GM12801 (cell line): ENCODE results near the gene NUP98.

Experiments
- CTCF ChIP-seq: IDR thresholded peaks from one replicate; pipeline ENCODE4 v1.5.1; 2011; ENCODE audit warnings: control low read depth; ENCODE audit not compliant: insufficient read length; ENCODE audit errors: extremely low read depth

The NUP98 gene

DNA sequence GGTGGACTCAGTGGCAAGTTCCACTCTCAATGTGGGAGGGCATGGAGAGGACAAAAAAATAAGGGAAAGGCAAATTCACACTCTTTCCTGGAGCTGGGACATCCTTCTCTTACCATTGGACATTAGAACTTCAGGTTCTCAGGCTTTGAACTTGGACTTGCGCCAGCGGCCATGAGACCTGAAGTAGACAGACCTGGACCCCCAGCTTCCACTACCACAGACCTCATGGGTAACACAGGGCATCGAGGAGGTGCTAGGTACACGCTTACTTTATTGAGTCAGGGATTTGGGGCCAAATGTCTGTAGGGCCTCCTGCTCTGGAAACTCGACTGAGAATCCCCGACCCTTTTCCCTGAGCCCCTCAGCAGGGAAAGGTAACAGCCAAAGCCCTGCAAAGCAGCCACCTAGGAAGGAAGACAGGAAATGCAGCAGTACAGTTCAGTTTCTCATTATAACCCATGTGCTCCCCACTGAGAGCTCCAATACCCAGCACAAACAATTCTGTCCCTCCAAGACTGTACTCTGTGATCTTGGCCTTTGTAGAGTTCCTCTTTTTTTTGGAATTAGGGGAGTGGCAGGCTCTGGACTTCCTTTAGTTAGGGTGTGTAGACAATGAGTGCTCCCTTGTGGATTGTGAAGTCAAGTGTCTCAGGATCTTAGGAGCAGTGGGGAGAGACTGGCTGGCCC, 131.9 kb downstream of the NUP98 start:
- no peak for TF ChIP-seq CTCF

DNA sequence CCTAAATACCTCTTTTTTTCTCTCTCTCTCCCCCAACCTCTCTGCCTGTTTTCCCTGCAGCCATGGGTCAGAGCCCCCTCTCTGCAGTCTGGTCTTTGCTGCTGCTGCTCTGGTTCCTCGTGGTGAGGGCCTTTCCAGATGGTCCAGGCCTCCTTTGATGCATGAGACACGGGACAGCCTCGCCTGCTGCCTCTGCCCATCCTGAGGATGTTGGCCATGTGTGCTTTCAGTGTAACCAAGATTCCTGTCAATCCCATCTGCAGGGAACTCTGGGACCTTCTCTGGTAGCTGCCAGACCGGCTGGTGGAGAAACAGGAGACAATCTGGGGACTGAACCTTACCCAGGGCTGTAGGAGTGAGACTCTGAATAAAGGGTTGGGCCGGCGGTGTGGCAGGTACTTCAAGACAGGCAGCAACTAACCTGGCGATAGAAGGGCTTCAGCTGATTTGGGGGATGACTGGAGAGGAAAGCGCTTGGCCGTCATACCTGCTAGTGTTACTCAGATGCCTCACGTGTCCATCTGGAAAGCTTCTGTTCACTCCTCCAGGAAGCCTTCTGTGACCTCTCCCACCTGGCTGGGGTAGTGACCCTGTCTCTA, 133.2 kb downstream of the NUP98 start:
- TF ChIP-seq CTCF, result no peak

- no peak for TF ChIP-seq CTCF
These were observed 134.5 kb downstream of the NUP98 start for GRCh38 chr11:3662856-3663255.

- no peak for TF ChIP-seq CTCF
These were observed 136.4 kb downstream of the NUP98 start for GRCh38 chr11:3660960-3661359.

DNA sequence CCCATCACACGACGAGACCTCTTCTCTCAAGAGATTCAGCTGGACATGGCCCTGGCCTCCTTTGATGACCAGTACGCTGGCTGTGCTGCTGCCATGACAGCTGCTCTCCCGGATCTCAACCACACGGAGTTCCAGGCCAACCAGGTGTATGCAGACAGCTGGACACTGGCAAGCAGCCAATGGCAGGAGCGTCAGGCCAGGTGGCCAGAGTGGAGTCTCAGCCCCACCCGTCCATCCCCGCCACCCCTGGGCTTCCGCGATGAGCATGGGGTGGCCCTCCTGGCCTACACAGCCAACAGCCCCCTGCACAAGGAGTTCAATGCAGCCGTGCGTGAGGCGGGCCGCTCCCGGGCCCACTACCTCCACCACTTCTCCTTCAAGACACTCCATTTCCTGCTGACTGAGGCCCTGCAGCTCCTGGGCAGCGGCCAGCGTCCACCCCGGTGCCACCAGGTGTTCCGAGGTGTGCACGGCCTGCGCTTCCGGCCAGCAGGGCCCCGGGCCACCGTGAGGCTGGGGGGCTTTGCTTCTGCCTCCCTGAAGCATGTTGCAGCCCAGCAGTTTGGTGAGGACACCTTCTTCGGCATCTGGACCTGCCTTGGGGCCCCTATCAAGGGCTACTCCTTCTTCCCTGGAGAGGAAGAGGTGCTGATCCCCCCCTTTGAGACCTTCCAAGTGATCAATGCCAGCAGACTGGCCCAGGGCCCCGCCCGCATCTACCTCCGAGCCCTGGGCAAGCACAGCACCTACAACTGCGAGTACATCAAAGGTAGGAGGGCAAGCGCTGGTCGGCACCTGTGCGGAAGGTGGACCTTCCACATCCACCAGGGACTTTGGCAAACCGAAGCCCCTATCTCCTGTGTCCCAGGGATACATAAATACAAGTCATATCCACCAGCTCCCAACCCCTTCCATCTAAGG, 137.5 kb downstream of the NUP98 start:
- TF ChIP-seq CTCF, result no peak

DNA sequence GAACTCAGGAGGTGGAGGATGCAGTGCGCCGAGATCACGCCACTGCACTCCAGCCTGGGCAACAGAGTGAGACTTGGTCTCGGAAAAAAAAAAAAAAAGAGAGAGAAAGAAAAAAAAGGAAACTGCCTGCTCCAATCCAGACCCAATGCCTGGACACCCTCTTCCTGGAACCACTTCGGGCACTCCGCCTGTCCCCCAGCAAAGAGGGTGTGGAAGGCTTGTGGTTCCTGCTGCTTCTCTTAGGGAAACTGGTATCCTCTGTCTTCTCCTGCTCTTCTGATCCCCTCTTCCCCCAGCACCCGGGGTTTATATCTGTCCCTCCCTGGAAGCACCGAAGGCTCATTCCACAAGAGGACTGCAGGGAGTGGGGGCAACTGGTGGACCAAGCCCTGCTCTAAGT, 139.1 kb downstream of the NUP98 start:
- TF ChIP-seq CTCF, result no peak

- TF ChIP-seq CTCF, result no peak
These were observed 141.8 kb downstream of the NUP98 start for GRCh38 chr11:3655547-3655946.
